ENCODE results near the gene RABAC1. TPM values are rescaled to one million over a fixed set of nuclear protein-coding genes. Genes with fewer than 3 reads are reported as not detected.

Gene RABAC1
- total RNA-seq, 1 experiment from 2014 or later, result 66.3 TPM

DNA sequence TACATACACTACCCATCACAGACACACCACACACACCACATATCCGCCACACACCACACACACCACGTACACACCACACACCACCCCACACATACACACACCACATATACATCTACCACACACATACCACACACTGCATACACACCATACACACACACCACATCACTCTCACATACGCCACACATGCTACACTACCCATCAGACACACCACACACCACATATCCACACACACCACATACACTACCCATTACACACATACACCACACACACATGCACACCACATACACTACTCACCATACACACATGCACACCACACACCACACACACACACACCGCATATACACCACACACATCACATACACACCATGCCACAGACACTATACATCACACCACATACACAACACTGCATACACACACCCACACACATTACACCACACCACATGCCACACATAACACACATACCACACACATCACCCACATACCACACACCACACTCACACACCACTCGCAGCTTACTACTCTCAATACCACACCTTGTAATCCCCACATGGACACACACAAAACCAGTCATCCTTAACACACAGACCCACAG, 40.4 kb downstream of the RABAC1 start:
- RAD21 ChIA-PET (ENCODE audit: low non-redundant PET in 1 of 2, low total read pairs in 2 of 2, uncharacterized antibody in 2 of 2, unreplicated experiment in 2 of 2), result no interaction called here
- Histone ChIP-seq H3K9ac (ENCODE audit: low read length) (no peak overlapping the region), H3K9me2 (ENCODE audit: insufficient read depth) (no peaks in the 10 kb centered on the region), H3K27me3 (ENCODE audit: insufficient read depth, low read length) (no peaks in the 10 kb centered on the region; the same call in 1 of the 2 replicates), H3K4me2 (ENCODE audit: low read length) (no peak overlapping the region), H3K36me3 (ENCODE audit: control insufficient read depth in 1 of 2, insufficient read depth in 2 of 2, low read length in 2 of 2) (no peaks in the 10 kb centered on the region), H3K4me1 (ENCODE audit: control insufficient read depth in 1 of 2, insufficient read depth in 2 of 2, low read length in 2 of 2) (no peaks in the 10 kb centered on the region), H4K20me1 (ENCODE audit: insufficient read depth) (no peaks in the 10 kb centered on the region), H3K79me2 (ENCODE audit: insufficient read depth, low read length) (no peaks in the 10 kb centered on the region), H3K9me3 (ENCODE audit: control insufficient read depth in 1 of 2, insufficient read depth in 1 of 2, low read depth in 1 of 2, low read length in 2 of 2) (no peaks in the 10 kb centered on the region), H3K4me3 (replicated peaks in 1 of 2; ENCODE audit: low read depth in 1 of 2, low read length in 2 of 2) (no peak overlapping the region), H3K27ac (ENCODE audit: low read depth, low read length) (no peak overlapping the region), H2AFZ (ENCODE audit: low read depth, low read length, poor library complexity, severe bottlenecking) (no peak overlapping the region)
- CTCF ChIA-PET, result no interaction called here
- POLR2A ChIA-PET, result no interaction called here
- intact Hi-C loops (cut with micrococcal nuclease), result no loop called here
- ATAC-seq, result no peak
- BruUV-seq (replicated peaks), result no TSS peak
- no peak for DNase-seq (ENCODE audit: low read depth, low spot score)
- no peak for TF ChIP-seq POLR2AphosphoS5 (IDR thresholded peaks at IDR 0.05; ENCODE audit: low read depth, low read length)
- TF ChIP-seq, protein P1, sequence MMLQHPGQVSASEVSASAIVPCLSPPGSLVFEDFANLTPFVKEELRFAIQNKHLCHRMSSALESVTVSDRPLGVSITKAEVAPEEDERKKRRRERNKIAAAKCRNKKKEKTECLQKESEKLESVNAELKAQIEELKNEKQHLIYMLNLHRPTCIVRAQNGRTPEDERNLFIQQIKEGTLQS (IDR thresholded peaks at IDR 0.05), result no peak
- TF ChIP-seq EGR1 (IDR thresholded peaks at IDR 0.05; ENCODE audit: low read depth), result no peak
- no peak for TF ChIP-seq ZFX (IDR thresholded peaks at IDR 0.05)
- TF ChIP-seq ELF1 (IDR thresholded peaks at IDR 0.05; ENCODE audit: borderline replicate concordance, low read depth), result no peak
- TF ChIP-seq FOSL1 (IDR thresholded peaks at IDR 0.05; ENCODE audit: low read depth), result no peak
- TF ChIP-seq CEBPB (IDR thresholded peaks at IDR 0.05; ENCODE audit: low read depth), result no peak
- TF ChIP-seq, protein P2, sequence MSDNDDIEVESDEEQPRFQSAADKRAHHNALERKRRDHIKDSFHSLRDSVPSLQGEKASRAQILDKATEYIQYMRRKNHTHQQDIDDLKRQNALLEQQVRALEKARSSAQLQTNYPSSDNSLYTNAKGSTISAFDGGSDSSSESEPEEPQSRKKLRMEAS (IDR thresholded peaks at IDR 0.05), result no peak
- TF ChIP-seq, protein P3, sequence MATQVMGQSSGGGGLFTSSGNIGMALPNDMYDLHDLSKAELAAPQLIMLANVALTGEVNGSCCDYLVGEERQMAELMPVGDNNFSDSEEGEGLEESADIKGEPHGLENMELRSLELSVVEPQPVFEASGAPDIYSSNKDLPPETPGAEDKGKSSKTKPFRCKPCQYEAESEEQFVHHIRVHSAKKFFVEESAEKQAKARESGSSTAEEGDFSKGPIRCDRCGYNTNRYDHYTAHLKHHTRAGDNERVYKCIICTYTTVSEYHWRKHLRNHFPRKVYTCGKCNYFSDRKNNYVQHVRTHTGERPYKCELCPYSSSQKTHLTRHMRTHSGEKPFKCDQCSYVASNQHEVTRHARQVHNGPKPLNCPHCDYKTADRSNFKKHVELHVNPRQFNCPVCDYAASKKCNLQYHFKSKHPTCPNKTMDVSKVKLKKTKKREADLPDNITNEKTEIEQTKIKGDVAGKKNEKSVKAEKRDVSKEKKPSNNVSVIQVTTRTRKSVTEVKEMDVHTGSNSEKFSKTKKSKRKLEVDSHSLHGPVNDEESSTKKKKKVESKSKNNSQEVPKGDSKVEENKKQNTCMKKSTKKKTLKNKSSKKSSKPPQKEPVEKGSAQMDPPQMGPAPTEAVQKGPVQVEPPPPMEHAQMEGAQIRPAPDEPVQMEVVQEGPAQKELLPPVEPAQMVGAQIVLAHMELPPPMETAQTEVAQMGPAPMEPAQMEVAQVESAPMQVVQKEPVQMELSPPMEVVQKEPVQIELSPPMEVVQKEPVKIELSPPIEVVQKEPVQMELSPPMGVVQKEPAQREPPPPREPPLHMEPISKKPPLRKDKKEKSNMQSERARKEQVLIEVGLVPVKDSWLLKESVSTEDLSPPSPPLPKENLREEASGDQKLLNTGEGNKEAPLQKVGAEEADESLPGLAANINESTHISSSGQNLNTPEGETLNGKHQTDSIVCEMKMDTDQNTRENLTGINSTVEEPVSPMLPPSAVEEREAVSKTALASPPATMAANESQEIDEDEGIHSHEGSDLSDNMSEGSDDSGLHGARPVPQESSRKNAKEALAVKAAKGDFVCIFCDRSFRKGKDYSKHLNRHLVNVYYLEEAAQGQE (IDR thresholded peaks at IDR 0.05; ENCODE audit: low read depth), result no peak
- TF ChIP-seq YY1 (IDR thresholded peaks at IDR 0.05; ENCODE audit: extremely low read depth, insufficient replicate concordance, low read depth, low read length), result no peak
- no peak for TF ChIP-seq EZH2phosphoT487 (IDR thresholded peaks at IDR 0.05; ENCODE audit: borderline replicate concordance)
- no peak for TF ChIP-seq ZNF274 (IDR thresholded peaks at IDR 0.05; ENCODE audit: low read depth, low read length)
- TF ChIP-seq CBX3 (IDR thresholded peaks at IDR 0.05; ENCODE audit: low read depth), result no peak
- TF ChIP-seq SRF (IDR thresholded peaks at IDR 0.05; ENCODE audit: low read depth), result no peak
- TF ChIP-seq, protein P4, sequence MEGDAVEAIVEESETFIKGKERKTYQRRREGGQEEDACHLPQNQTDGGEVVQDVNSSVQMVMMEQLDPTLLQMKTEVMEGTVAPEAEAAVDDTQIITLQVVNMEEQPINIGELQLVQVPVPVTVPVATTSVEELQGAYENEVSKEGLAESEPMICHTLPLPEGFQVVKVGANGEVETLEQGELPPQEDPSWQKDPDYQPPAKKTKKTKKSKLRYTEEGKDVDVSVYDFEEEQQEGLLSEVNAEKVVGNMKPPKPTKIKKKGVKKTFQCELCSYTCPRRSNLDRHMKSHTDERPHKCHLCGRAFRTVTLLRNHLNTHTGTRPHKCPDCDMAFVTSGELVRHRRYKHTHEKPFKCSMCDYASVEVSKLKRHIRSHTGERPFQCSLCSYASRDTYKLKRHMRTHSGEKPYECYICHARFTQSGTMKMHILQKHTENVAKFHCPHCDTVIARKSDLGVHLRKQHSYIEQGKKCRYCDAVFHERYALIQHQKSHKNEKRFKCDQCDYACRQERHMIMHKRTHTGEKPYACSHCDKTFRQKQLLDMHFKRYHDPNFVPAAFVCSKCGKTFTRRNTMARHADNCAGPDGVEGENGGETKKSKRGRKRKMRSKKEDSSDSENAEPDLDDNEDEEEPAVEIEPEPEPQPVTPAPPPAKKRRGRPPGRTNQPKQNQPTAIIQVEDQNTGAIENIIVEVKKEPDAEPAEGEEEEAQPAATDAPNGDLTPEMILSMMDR (IDR thresholded peaks at IDR 0.05 in 2 of 3, conservative IDR thresholded peaks at IDR 0.05 in 1 of 3; ENCODE audit: borderline replicate concordance in 1 of 3, insufficient read depth in 1 of 3, low read depth in 2 of 3, low read length in 2 of 3), result no peak
- no peak for TF ChIP-seq JUND (IDR thresholded peaks at IDR 0.05)
- TF ChIP-seq SIN3A (IDR thresholded peaks at IDR 0.05; ENCODE audit: low read depth), result no peak

Data from HCT116 (cell line).